ENCODE results near the gene ASAP3.
A peak's percentile ranks its signal among the peaks of the same experiment; 100 is the strongest.

ASAP3 gene

DNA sequence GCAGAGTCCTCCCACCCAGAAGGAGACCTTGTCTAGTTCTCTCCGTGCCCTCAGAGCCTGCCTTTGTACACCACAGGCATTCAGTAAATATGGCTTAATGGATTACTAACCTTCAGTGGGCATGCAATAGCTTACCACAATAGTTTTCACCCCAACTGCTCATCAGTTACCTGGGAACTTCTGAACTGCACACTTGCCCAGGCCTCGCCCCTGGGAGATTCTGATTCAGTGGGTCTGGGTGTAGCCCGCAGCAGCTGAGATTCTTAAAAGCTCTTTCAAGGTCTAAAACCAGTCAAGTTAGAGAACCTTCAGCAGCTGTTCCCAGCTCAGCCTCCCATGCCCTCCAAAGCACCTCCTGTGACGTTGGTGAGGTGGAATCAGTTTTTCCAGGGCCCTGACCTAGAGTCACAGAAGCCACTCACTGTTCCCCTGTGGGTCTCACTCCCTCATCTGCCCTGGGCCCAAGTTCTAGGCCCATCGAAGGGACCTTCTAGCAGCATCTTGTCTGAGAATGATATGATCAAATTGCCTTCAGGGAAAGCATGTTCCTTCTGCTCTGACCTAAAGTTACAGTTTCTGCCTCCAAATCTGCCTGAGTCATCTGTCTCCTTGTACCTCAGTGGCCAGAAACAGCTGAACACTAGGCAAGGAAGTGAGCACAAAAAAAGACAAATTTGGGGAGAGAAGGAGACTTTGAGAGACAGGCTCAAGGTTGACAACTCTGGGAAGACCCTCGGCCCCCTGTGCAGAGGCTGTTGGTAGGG, 10.8 kb downstream of the ASAP3 start:
- no peak overlapping the region for H3K4me3 ChIP-seq (ENCODE audit: low read depth in 1 of 2, low read length in 2 of 2)
- H3K9ac ChIP-seq (ENCODE audit: low read length), result no peak overlapping the region
- H3K4me1 ChIP-seq (ENCODE audit: insufficient read depth, low read length), result peaks cover 22% of the 10 kb centered on the region
- H3K9me3 ChIP-seq (ENCODE audit: low read length), result no peaks in the 10 kb centered on the region
- H3K27ac ChIP-seq (ENCODE audit: low read depth, low read length), result no peak overlapping the region
- H3K27me3 ChIP-seq (ENCODE audit: control insufficient read depth in 1 of 2, insufficient read depth in 2 of 2, low read length in 2 of 2), result no peaks in the 10 kb centered on the region
- no peaks in the 10 kb centered on the region for H3K36me3 ChIP-seq (ENCODE audit: insufficient read depth, low read length)

DNA sequence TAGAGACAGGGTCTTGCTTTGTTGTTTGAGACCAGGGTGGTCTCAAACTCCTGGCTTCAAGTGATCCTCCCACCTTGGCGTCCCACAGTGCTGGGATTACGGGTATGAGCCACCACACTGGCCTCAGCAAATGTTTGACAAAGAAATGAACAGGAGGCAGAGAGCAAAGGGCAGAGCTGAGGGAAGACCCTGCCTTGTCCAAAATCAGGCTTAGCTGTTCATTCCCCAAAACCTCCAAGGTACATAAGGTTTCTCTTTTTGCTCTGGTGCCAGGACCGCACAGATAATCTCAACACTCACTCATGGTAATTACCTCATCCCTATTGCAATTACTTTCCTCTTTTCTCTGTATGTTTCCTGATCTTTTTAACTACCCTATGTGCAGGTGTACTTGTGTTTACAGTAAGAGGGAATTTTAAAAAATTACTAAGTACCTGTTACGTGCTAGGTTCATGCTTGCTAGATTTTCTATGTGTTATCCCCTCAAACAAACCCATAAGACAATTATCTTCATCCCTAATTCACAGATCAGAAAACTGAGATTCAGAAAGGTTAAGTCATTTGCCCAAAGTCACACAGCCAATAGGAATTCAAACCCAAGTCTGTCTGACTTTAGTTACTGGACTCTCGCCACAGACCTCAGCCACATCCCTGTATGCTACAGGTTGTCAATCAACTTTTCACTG, 11.5 kb downstream of the ASAP3 start:
- H3K27ac ChIP-seq (ENCODE audit: low read depth, low read length), result no peak overlapping the region
- no peaks in the 10 kb centered on the region for H3K9me3 ChIP-seq (ENCODE audit: low read length)
- H3K4me1 ChIP-seq (ENCODE audit: insufficient read depth, low read length), result peaks cover 22% of the 10 kb centered on the region
- H3K27me3 ChIP-seq (ENCODE audit: control insufficient read depth in 1 of 2, insufficient read depth in 2 of 2, low read length in 2 of 2), result no peaks in the 10 kb centered on the region
- no peaks in the 10 kb centered on the region for H3K36me3 ChIP-seq (ENCODE audit: insufficient read depth, low read length)
- no peak overlapping the region for H3K9ac ChIP-seq (ENCODE audit: low read length)
- no peak overlapping the region for H3K4me3 ChIP-seq (ENCODE audit: low read depth in 1 of 2, low read length in 2 of 2)

DNA sequence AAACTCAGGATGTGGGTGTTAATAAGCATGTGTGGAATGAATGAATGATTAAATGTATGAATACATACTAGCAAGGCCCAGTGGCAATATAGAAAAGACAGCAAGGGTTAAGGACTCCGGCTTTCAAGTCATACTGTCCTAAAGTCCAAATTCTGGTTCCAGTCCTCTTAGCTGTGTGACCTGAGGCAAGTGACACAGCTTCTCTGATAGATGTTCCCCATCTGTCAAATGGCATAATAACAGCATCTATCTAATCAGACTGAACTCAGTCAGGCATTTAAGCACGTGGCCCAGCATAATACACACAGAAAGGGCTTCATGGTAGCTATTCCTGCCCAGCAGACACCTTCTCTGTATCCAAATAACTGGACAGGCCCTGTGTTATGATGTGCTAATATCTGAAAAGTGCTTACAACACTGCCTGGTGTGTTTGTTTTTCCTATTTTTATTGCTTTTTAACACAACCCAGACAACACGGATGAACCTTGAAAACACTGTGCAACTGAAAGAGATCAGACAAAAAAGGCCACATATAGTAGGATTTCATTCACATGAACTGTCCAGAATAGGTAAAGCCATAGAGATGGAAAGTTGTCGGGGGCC, 12.4 kb downstream of the ASAP3 start:
- Histone ChIP-seq H3K4me1 (ENCODE audit: insufficient read depth, low read length) (peaks cover 22% of the 10 kb centered on the region), H3K36me3 (ENCODE audit: insufficient read depth, low read length) (no peaks in the 10 kb centered on the region), H3K27me3 (ENCODE audit: control insufficient read depth in 1 of 2, insufficient read depth in 2 of 2, low read length in 2 of 2) (no peaks in the 10 kb centered on the region), H3K27ac (ENCODE audit: low read depth, low read length) (no peak overlapping the region), H3K9me3 (ENCODE audit: low read length) (no peaks in the 10 kb centered on the region), H3K9ac (ENCODE audit: low read length) (no peak overlapping the region), H3K4me3 (ENCODE audit: low read depth in 1 of 2, low read length in 2 of 2) (no peak overlapping the region)

DNA sequence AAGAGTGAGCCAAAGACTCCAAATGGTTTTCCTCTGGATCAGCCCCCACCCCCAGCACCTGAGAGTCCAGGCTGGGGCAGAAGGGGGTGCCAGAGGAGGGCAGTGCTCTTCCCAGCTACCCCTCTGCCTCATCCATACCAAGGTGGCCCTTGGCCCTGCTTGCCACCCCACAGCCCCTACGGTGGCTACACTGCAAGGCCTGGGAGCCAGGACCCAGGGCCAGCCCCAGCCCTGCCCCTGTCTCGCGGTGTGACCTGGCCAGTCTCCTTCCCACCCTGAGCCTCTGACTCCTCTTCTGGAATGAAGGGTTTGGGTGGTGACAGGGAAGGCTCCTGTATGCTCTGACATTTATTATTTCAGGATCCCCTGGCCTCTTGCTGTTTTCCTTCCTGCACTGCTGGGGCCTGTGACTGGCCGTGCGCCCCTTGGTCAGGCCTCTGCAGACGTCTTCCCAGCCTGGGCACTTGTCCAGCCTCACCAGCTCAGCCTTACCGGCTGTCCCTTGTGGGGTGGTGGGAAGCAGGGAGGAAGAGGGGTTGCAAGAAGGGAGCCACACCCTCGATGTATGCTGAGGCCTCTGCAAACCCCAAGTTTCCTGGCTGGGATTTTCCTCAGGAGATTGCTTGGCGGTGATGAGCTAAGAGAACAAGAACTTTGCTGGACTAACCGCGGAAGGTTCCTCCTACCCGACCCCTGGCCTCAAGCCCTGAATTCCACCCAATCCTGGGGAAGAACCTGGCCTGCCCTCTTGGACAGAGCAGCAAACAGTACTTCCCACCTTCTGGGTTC, 13.5 kb downstream of the ASAP3 start:
- H3K27ac ChIP-seq (ENCODE audit: low read depth, low read length), result peak overlapping the region; percentile 14
- no peaks in the 10 kb centered on the region for H3K36me3 ChIP-seq (ENCODE audit: insufficient read depth, low read length)
- H3K4me3 ChIP-seq (ENCODE audit: low read depth in 1 of 2, low read length in 2 of 2), result no peak overlapping the region
- H3K9ac ChIP-seq (ENCODE audit: low read length), result no peak overlapping the region
- H3K9me3 ChIP-seq (ENCODE audit: low read length), result no peaks in the 10 kb centered on the region
- peaks cover 19% of the 10 kb centered on the region for H3K4me1 ChIP-seq (ENCODE audit: insufficient read depth, low read length)
- H3K27me3 ChIP-seq (ENCODE audit: control insufficient read depth in 1 of 2, insufficient read depth in 2 of 2, low read length in 2 of 2), result no peaks in the 10 kb centered on the region

DNA sequence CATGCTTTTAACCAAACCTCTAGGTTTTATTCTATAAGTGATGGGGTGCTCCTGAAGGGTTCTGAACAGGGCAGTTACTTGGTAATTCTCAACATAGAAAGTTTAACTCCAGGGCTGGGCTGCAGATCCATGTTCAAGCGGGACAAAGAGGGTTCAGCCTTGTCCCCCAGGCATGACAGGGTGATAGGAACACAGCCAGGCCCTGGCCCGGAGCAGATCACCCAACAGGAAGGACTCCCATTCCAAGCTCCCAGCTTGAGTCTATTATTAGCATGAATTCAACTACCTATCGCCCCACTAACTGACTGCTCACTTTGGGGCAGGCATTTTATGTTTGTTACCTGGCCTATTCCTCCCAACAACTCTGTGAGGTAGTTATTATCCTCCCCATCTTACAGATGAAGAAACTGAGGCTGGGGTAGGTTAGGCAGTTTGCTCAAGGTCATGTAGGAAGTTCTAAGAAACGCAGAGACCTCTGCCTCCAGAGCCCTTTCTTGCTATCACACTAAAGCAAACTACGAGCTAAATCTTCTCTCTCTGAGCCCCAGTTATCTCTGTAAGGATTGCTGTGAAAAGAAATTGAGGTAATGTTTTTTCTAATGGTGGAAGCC, 14.5 kb downstream of the ASAP3 start:
- Histone ChIP-seq H3K27ac (ENCODE audit: low read depth, low read length) (no peak overlapping the region), H3K4me3 (ENCODE audit: low read depth in 1 of 2, low read length in 2 of 2) (no peak overlapping the region), H3K36me3 (ENCODE audit: insufficient read depth, low read length) (no peaks in the 10 kb centered on the region), H3K27me3 (ENCODE audit: control insufficient read depth in 1 of 2, insufficient read depth in 2 of 2, low read length in 2 of 2) (no peaks in the 10 kb centered on the region), H3K9ac (ENCODE audit: low read length) (no peak overlapping the region), H3K4me1 (ENCODE audit: insufficient read depth, low read length) (peaks cover 12% of the 10 kb centered on the region), H3K9me3 (ENCODE audit: low read length) (no peaks in the 10 kb centered on the region)

DNA sequence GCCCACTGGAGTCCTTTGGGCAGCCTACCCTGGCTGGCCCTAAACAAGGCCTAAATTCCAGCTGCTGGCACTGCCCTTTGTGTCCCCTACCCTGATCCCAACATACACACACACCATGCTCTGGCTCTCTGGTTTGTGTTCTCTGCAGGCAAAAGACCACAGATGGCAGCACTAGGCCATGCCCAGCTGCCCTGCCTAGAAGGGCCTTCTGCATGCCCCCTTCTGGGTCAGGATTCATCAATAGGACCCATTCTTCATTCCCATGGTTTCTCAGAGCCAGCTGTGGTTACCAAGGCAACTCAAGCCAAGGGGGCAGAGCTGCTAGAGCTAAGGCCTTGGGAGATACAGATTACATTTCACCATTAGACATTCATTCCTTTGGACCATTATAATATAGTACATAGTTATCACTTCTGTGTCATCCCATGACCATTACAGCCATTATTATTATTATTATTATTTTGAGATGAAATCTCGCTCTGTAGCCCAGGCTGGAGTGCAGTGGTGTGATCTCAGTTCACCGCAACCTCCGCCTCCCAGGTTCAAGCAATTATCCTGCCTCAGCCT, 17.5 kb downstream of the ASAP3 start:
- H3K4me3 ChIP-seq (ENCODE audit: low read depth in 1 of 2, low read length in 2 of 2), result no peak overlapping the region
- H3K27ac ChIP-seq (ENCODE audit: low read depth, low read length), result no peak overlapping the region
- H3K9ac ChIP-seq (ENCODE audit: low read length), result no peak overlapping the region
- peaks cover 12% of the 10 kb centered on the region for H3K4me1 ChIP-seq (ENCODE audit: insufficient read depth, low read length)
- no peaks in the 10 kb centered on the region for H3K36me3 ChIP-seq (ENCODE audit: insufficient read depth, low read length)
- H3K27me3 ChIP-seq (ENCODE audit: control insufficient read depth in 1 of 2, insufficient read depth in 2 of 2, low read length in 2 of 2), result no peaks in the 10 kb centered on the region
- H3K9me3 ChIP-seq (ENCODE audit: low read length), result no peaks in the 10 kb centered on the region

DNA sequence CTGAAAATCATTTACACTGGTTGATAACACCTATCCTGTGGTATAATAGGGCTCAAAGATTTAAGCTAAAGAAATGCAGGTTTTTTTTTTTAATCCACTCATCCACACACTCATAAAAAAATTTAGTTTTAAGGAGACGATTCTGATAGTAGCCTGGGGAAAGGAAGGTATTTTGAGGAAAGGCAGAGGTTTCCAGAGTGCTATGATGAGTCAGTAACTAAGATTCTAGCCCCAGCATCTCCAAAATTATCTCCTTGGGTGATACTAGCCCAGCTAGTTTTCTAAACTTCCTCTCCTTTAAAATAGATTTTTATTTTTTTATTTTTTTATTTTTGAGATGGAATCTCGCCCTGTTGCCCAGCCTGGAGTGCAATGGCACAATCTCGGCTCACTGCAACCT, 20.7 kb downstream of the ASAP3 start:
- no peaks in the 10 kb centered on the region for H3K27me3 ChIP-seq (ENCODE audit: control insufficient read depth in 1 of 2, insufficient read depth in 2 of 2, low read length in 2 of 2)
- no peak overlapping the region for H3K9ac ChIP-seq (ENCODE audit: low read length)
- no peaks in the 10 kb centered on the region for H3K36me3 ChIP-seq (ENCODE audit: insufficient read depth, low read length)
- H3K4me1 ChIP-seq (ENCODE audit: insufficient read depth, low read length), result no peaks in the 10 kb centered on the region
- no peak overlapping the region for H3K4me3 ChIP-seq (ENCODE audit: low read depth in 1 of 2, low read length in 2 of 2)
- H3K27ac ChIP-seq (ENCODE audit: low read depth, low read length), result no peak overlapping the region
- no peaks in the 10 kb centered on the region for H3K9me3 ChIP-seq (ENCODE audit: low read length)

DNA sequence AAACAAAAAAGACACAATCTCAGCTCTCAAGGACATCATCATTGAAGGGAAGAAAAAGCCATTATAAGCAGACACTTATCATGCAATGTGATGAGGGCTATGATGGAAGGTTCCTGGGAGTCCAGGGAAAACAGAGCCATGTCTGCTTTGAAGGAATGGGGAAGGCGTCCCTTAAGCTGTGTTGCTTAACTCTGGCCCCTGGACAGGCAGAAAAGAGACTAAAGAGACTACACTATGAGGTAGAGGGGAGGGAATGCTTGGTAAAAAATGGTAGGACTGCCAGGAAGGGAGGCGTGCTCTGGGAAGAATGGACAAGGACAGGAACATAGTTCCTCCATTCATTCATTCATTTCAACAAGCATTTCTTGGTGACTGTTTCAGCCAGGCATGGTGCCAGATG, 21.2 kb downstream of the ASAP3 start:
- H3K9ac ChIP-seq (ENCODE audit: low read length), result no peak overlapping the region
- no peak overlapping the region for H3K27ac ChIP-seq (ENCODE audit: low read depth, low read length)
- no peaks in the 10 kb centered on the region for H3K27me3 ChIP-seq (ENCODE audit: control insufficient read depth in 1 of 2, insufficient read depth in 2 of 2, low read length in 2 of 2)
- no peaks in the 10 kb centered on the region for H3K4me1 ChIP-seq (ENCODE audit: insufficient read depth, low read length)
- no peaks in the 10 kb centered on the region for H3K36me3 ChIP-seq (ENCODE audit: insufficient read depth, low read length)
- H3K9me3 ChIP-seq (ENCODE audit: low read length), result no peaks in the 10 kb centered on the region
- no peak overlapping the region for H3K4me3 ChIP-seq (ENCODE audit: low read depth in 1 of 2, low read length in 2 of 2)

DNA sequence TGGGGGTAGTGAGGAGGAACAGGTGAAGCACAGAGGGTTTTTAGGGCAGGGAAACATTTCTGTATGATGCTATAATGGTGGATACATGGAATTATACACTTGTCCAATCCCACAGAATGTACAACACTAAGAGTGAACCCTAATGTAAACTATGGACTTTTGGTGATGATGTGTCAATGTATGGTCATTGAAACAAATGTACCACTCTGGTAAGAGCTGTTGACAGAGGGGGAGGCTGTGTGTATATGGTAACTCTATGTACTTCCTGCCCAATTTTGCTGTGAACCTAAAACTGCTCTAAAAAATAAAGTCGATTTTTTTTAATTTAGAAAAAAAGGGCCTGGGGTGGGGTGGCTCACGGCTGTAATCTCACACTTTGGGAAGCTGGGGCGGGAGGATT, 22.9 kb downstream of the ASAP3 start:
- Histone ChIP-seq H3K9me3 (ENCODE audit: low read length) (no peaks in the 10 kb centered on the region), H3K9ac (ENCODE audit: low read length) (no peak overlapping the region), H3K27ac (ENCODE audit: low read depth, low read length) (no peak overlapping the region), H3K27me3 (ENCODE audit: control insufficient read depth in 1 of 2, insufficient read depth in 2 of 2, low read length in 2 of 2) (no peaks in the 10 kb centered on the region), H3K4me3 (ENCODE audit: low read depth in 1 of 2, low read length in 2 of 2) (no peak overlapping the region), H3K4me1 (ENCODE audit: insufficient read depth, low read length) (no peaks in the 10 kb centered on the region), H3K36me3 (ENCODE audit: insufficient read depth, low read length) (no peaks in the 10 kb centered on the region)

DNA sequence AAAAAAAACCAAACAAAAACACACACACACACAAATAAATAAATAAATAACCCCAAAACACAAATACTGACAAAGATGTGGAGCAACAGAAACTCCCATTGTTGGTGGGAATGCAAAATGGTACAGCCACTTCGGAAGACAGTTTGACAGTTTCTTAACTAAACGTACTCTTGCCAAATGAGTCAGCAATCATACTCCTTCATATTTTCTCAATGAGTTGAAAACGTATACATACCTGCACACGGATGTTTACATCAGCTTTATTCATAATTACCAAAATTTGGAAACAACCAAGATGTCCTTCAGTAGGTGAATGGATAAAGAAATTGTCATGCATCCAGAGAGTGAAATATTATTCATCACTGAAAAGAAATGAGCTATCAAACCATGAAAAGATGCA, 23.5 kb downstream of the ASAP3 start:
- Histone ChIP-seq H3K4me3 (ENCODE audit: low read depth in 1 of 2, low read length in 2 of 2) (no peak overlapping the region), H3K4me1 (ENCODE audit: insufficient read depth, low read length) (no peaks in the 10 kb centered on the region), H3K27me3 (ENCODE audit: control insufficient read depth in 1 of 2, insufficient read depth in 2 of 2, low read length in 2 of 2) (no peaks in the 10 kb centered on the region), H3K27ac (ENCODE audit: low read depth, low read length) (no peak overlapping the region), H3K9ac (ENCODE audit: low read length) (no peak overlapping the region), H3K36me3 (ENCODE audit: insufficient read depth, low read length) (peaks cover 5% of the 10 kb centered on the region), H3K9me3 (ENCODE audit: low read length) (no peaks in the 10 kb centered on the region)

DNA sequence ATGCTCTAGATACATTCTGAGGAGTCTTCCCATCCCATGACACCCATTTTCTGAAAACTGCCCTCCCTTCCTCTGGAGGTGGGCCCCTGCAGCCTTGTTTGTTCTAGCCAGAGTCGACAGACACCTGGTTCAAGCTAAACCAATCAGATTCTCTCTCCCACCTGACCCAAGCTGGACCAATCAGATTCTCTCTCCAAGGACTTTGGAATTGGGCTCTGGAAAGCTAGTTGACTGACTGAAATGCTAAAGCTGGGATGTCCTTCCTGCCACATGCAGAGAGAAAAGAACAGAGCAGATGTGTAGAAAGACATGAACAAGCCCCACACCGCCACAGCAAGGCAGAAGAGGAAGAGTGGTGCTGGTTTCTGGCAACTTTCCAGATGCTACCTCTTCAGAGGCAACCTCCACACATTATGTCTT, 24.6 kb downstream of the ASAP3 start:
- Histone ChIP-seq H3K9ac (ENCODE audit: low read length) (no peak overlapping the region), H3K36me3 (ENCODE audit: insufficient read depth, low read length) (peaks cover 16% of the 10 kb centered on the region), H3K9me3 (ENCODE audit: low read length) (no peaks in the 10 kb centered on the region), H3K27ac (ENCODE audit: low read depth, low read length) (no peak overlapping the region), H3K4me1 (ENCODE audit: insufficient read depth, low read length) (no peaks in the 10 kb centered on the region), H3K27me3 (ENCODE audit: control insufficient read depth in 1 of 2, insufficient read depth in 2 of 2, low read length in 2 of 2) (no peaks in the 10 kb centered on the region), H3K4me3 (ENCODE audit: low read depth in 1 of 2, low read length in 2 of 2) (no peak overlapping the region)

All from muscle layer of colon (tissue), 2 donors.